ENCODE data around the gene KLHL14. TPM values are rescaled to one million over a fixed set of nuclear protein-coding genes. Genes with fewer than 3 reads are reported as not detected.
A peak's percentile ranks its signal among the peaks of the same experiment; 100 is the strongest.

Gene KLHL14
- total and polyA plus RNA-seq, 2 of the 13 experiments (the other 11 are each of a cell fraction or from before 2014, with no cell fraction given) = 16.0 to 41.8 TPM

DNA sequence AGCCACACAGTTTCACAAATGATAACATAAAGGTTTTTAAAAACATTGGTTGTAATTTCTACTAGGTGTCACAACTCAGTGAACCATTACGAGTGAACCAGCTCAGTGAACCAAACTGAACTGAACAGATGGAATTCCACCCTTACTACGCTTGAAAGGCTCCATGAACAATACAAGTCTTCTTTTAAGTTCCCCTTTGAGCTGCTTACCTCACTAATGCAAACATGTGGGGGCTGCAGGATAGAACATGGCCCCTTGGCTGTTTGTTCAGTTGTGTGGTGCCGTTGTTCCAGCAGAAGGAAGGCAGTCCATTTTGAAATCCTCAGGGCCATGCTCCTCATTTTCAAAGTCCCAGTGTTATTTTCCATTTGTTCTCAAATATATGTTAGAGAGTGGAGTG is 30.7 kb upstream of the KLHL14 start (continued):
- no peak for TF ChIP-seq ZNF605 (CRISPR knock-in tag; IDR thresholded peaks at IDR 0.05)
- TF ChIP-seq MIER3 (CRISPR knock-in tag; IDR thresholded peaks at IDR 0.05; ENCODE audit: borderline replicate concordance) = peak; percentile 92; the same call in 1 of the 2 replicates
- TF ChIP-seq ZNF333 (CRISPR knock-in tag; IDR thresholded peaks at IDR 0.05; ENCODE audit: borderline replicate concordance) = no peak
- TF ChIP-seq, protein P1, sequence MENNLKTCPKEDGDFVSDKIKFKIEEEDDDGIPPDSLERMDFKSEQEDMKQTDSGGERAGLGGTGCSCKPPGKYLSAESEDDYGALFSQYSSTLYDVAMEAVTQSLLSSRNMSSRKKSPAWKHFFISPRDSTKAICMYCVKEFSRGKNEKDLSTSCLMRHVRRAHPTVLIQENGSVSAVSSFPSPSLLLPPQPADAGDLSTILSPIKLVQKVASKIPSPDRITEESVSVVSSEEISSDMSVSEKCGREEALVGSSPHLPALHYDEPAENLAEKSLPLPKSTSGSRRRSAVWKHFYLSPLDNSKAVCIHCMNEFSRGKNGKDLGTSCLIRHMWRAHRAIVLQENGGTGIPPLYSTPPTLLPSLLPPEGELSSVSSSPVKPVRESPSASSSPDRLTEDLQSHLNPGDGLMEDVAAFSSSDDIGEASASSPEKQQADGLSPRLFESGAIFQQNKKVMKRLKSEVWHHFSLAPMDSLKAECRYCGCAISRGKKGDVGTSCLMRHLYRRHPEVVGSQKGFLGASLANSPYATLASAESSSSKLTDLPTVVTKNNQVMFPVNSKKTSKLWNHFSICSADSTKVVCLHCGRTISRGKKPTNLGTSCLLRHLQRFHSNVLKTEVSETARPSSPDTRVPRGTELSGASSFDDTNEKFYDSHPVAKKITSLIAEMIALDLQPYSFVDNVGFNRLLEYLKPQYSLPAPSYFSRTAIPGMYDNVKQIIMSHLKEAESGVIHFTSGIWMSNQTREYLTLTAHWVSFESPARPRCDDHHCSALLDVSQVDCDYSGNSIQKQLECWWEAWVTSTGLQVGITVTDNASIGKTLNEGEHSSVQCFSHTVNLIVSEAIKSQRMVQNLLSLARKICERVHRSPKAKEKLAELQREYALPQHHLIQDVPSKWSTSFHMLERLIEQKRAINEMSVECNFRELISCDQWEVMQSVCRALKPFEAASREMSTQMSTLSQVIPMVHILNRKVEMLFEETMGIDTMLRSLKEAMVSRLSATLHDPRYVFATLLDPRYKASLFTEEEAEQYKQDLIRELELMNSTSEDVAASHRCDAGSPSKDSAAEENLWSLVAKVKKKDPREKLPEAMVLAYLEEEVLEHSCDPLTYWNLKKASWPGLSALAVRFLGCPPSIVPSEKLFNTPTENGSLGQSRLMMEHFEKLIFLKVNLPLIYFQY (CRISPR knock-in tag; IDR thresholded peaks at IDR 0.05; ENCODE audit: borderline replicate concordance) = no peak
- TF ChIP-seq, protein P2, sequence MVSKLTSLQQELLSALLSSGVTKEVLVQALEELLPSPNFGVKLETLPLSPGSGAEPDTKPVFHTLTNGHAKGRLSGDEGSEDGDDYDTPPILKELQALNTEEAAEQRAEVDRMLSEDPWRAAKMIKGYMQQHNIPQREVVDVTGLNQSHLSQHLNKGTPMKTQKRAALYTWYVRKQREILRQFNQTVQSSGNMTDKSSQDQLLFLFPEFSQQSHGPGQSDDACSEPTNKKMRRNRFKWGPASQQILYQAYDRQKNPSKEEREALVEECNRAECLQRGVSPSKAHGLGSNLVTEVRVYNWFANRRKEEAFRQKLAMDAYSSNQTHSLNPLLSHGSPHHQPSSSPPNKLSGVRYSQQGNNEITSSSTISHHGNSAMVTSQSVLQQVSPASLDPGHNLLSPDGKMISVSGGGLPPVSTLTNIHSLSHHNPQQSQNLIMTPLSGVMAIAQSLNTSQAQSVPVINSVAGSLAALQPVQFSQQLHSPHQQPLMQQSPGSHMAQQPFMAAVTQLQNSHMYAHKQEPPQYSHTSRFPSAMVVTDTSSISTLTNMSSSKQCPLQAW (CRISPR knock-in tag; IDR thresholded peaks at IDR 0.05) = peak; percentile 33; the same call in 1 of the 2 replicates
- no peak for TF ChIP-seq ZNF230 (CRISPR knock-in tag; IDR thresholded peaks at IDR 0.05)
- TF ChIP-seq, protein P3, sequence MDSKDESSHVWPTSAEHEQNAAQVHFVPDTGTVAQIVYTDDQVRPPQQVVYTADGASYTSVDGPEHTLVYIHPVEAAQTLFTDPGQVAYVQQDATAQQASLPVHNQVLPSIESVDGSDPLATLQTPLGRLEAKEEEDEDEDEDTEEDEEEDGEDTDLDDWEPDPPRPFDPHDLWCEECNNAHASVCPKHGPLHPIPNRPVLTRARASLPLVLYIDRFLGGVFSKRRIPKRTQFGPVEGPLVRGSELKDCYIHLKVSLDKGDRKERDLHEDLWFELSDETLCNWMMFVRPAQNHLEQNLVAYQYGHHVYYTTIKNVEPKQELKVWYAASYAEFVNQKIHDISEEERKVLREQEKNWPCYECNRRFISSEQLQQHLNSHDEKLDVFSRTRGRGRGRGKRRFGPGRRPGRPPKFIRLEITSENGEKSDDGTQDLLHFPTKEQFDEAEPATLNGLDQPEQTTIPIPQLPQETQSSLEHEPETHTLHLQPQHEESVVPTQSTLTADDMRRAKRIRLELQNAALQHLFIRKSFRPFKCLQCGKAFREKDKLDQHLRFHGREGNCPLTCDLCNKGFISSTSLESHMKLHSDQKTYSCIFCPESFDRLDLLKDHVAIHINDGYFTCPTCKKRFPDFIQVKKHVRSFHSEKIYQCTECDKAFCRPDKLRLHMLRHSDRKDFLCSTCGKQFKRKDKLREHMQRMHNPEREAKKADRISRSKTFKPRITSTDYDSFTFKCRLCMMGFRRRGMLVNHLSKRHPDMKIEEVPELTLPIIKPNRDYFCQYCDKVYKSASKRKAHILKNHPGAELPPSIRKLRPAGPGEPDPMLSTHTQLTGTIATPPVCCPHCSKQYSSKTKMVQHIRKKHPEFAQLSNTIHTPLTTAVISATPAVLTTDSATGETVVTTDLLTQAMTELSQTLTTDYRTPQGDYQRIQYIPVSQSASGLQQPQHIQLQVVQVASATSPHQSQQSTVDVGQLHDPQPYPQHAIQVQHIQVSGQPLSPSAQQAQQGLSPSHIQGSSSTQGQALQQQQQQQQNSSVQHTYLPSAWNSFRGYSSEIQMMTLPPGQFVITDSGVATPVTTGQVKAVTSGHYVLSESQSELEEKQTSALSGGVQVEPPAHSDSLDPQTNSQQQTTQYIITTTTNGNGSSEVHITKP (CRISPR knock-in tag; IDR thresholded peaks at IDR 0.05; ENCODE audit: low read depth) = peak; percentile 69; the same call in 1 of the 2 replicates
- TF ChIP-seq, protein P4, sequence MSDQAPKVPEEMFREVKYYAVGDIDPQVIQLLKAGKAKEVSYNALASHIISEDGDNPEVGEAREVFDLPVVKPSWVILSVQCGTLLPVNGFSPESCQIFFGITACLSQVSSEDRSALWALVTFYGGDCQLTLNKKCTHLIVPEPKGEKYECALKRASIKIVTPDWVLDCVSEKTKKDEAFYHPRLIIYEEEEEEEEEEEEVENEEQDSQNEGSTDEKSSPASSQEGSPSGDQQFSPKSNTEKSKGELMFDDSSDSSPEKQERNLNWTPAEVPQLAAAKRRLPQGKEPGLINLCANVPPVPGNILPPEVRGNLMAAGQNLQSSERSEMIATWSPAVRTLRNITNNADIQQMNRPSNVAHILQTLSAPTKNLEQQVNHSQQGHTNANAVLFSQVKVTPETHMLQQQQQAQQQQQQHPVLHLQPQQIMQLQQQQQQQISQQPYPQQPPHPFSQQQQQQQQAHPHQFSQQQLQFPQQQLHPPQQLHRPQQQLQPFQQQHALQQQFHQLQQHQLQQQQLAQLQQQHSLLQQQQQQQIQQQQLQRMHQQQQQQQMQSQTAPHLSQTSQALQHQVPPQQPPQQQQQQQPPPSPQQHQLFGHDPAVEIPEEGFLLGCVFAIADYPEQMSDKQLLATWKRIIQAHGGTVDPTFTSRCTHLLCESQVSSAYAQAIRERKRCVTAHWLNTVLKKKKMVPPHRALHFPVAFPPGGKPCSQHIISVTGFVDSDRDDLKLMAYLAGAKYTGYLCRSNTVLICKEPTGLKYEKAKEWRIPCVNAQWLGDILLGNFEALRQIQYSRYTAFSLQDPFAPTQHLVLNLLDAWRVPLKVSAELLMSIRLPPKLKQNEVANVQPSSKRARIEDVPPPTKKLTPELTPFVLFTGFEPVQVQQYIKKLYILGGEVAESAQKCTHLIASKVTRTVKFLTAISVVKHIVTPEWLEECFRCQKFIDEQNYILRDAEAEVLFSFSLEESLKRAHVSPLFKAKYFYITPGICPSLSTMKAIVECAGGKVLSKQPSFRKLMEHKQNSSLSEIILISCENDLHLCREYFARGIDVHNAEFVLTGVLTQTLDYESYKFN (CRISPR knock-in tag; conservative IDR thresholded peaks at IDR 0.05) = peak; percentile 99
- no peak for TF ChIP-seq RBM22 (optimal IDR thresholded peaks at IDR 0.05; ENCODE audit: low read length)
- TF ChIP-seq ZNF7 (CRISPR knock-in tag; IDR thresholded peaks at IDR 0.05) = no peak
- no peak for TF ChIP-seq NRL (CRISPR knock-in tag; IDR thresholded peaks at IDR 0.05; ENCODE audit: borderline replicate concordance)
- TF ChIP-seq GATAD1 (CRISPR knock-in tag; IDR thresholded peaks at IDR 0.05) = peak; percentile 57; the same call in 1 of the 2 replicates
- TF ChIP-seq ZNF138 (CRISPR knock-in tag; IDR thresholded peaks at IDR 0.05; ENCODE audit: low read depth) = no peak
- TF ChIP-seq YY1 (IDR thresholded peaks at IDR 0.05; ENCODE audit: insufficient read depth, insufficient replicate concordance, low read depth, low read length) = peak; percentile 92
- TF ChIP-seq ZNF530 (CRISPR knock-in tag; IDR thresholded peaks at IDR 0.05; ENCODE audit: low read depth) = no peak
- 0 out of 2 replicates have a peak, but pooled peaks have one; percentile 52 for TF ChIP-seq JUNB (CRISPR knock-in tag; IDR thresholded peaks at IDR 0.05; ENCODE audit: borderline replicate concordance)

Measured in HepG2 (cell line).